BJ (cell line): Measurements from ENCODE around the gene AURKAIP1. TPM values are rescaled to one million over a fixed set of nuclear protein-coding genes. Genes with fewer than 3 reads are reported as not detected.
A peak's percentile ranks its signal among the peaks of the same experiment; 100 is the strongest.

Experiments
- CTCF ChIA-PET: fragments of 350-600 bp; formaldehyde crosslinking; extraction: SDS; loops from one replicate; lab custom pipeline; 2021; ENCODE audit warnings: antibody characterized with exemption, inconsistent platforms; lab: Yijun Ruan, JAX
- POLR2A ChIA-PET: fragments of 300-600 bp; sonication (Branson Sonifier 250); formaldehyde crosslinking; extraction: SDS; loops from one replicate; lab custom pipeline; 2021; ENCODE audit warnings: antibody characterized with exemption; lab: Charles Lee
- DNase-seq: peaks from one replicate; pipeline ENCODE4 v3.0.0-alpha.2; 2011; ENCODE audit warnings: low read depth
- H3K27me3 ChIP-seq: 2 replicates; pipeline ENCODE4 v1.6.0; 2011; ENCODE audit warnings: low read length; ENCODE audit not compliant: control insufficient read depth, insufficient read depth
- H3K36me3 ChIP-seq: 2 replicates; pipeline ENCODE4 v1.5.1; 2011; ENCODE audit warnings: low read length; ENCODE audit not compliant: control insufficient read depth, insufficient read depth
- H3K4me3 ChIP-seq: 2 replicates; pipeline ENCODE4 v1.5.1; 2011; ENCODE audit warnings: low read depth, mild to moderate bottlenecking, control low read depth, low read length
- CTCF ChIP-seq: IDR thresholded peaks from 2 replicates; pipeline ENCODE4 v1.5.1; 2011; ENCODE audit warnings: low read depth, mild to moderate bottlenecking, control low read depth, inconsistent platforms, low read length, moderate library complexity; ENCODE audit not compliant: insufficient read depth
- polyA plus RNA-seq: library from polyadenylated mRNA; depleted of rRNA; stranded (reverse); fragments of >200 nt; gene quantifications from 2 replicates; pipeline ENCODE4 v1.2.3, GENCODE V29; 2011

AURKAIP1 gene
- polyA plus RNA-seq, 1 experiment, result 97.8 TPM

- TF ChIP-seq CTCF, result no peak
- Histone ChIP-seq H3K36me3 (peaks cover 14% of the 10 kb centered on the region), H3K27me3 (no peaks in the 10 kb centered on the region), H3K4me3 (no peak overlapping the region)
- no peak for DNase-seq
- ChIA-PET CTCF (interaction anchor here (1.3 to 3.6 kb wide), 4 partner anchors 10 to 26 kb away, joined by 4 to 21 read pairs (median 12); no protein-coding TSS in a partner anchor), POLR2A (no interaction called here)
These were observed 29.0 kb downstream of the AURKAIP1 start for GRCh38 chr1:1345860-1346500.

GRCh38 chr1:1345384-1345783 is 29.6 kb downstream of the AURKAIP1 start:
- no peak overlapping the region for H3K4me3 ChIP-seq

GRCh38 chr1:1344655-1345361 is 30.2 kb downstream of the AURKAIP1 start:
- TF ChIP-seq CTCF, result peak; percentile 55
- Histone ChIP-seq H3K4me3 (no peak overlapping the region), H3K27me3 (no peaks in the 10 kb centered on the region), H3K36me3 (peaks cover 21% of the 10 kb centered on the region)
- ChIA-PET POLR2A (no interaction called here), CTCF (interaction anchor here (0.6 to 3.6 kb wide), 5 partner anchors 9 to 29 kb away, joined by 3 to 21 read pairs (median 4); partner anchors contain the start of gene MXRA8)
- no peak for DNase-seq

More at GRCh38 chr1:1345384-1345783, 29.6 kb downstream of the AURKAIP1 start:
- ChIA-PET POLR2A (no interaction called here), CTCF (interaction anchor here (0.6 to 3.6 kb wide), 4 partner anchors 9 to 27 kb away, joined by 3 to 21 read pairs (median 8); no protein-coding TSS in a partner anchor)
- TF ChIP-seq CTCF, result no peak
- no peak for DNase-seq
- Histone ChIP-seq H3K27me3 (no peaks in the 10 kb centered on the region), H3K36me3 (peaks cover 19% of the 10 kb centered on the region)

GRCh38 chr1:1343811-1344421 is 31.1 kb downstream of the AURKAIP1 start:
- Histone ChIP-seq H3K27me3 (no peaks in the 10 kb centered on the region), H3K4me3 (no peak overlapping the region), H3K36me3 (peaks cover 24% of the 10 kb centered on the region)
- POLR2A ChIA-PET, result no interaction called here
- CTCF ChIA-PET, result interaction anchor here (0.6 to 3.3 kb wide), 3 partner anchors 15 to 30 kb away, joined by 3 to 21 read pairs (median 4); partner anchors contain the start of gene MXRA8
- DNase-seq, result no peak
- no peak for TF ChIP-seq CTCF
